Anterior cingulate cortex (tissue), 58 donors: ENCODE results near the gene RNF220.

Experiments used
- DNase-seq, 58 donors: peaks; one replicate each; lab custom pipeline; 2025; lab: John Stamatoyannopoulos, UW

Gene RNF220

GRCh38 chr1:44569491-44569890 lies 164.4 kb downstream of the RNF220 start:
- DNase-seq, result no peak

- DNase-seq, result peak in 6 of 58 donors; percentile 15 to 47 (median 22)
Measured at GRCh38 chr1:44571712-44572571, 166.9 kb downstream of the RNF220 start.

GRCh38 chr1:44572572-44572879 lies 167.5 kb downstream of the RNF220 start:
- DNase-seq, result peak in 1 of 58 donors; percentile 21

- no peak for DNase-seq
Measured at GRCh38 chr1:44575396-44575795, 170.3 kb downstream of the RNF220 start.

- DNase-seq, result peak in 38 of 58 donors; percentile 6 to 78 (median 38)
Measured at GRCh38 chr1:44576456-44577150, 171.5 kb downstream of the RNF220 start.

- no peak for DNase-seq
Measured at GRCh38 chr1:44581205-44581604, 176.2 kb downstream of the RNF220 start.

- DNase-seq, result no peak
Measured at GRCh38 chr1:44584167-44584566, 179.1 kb downstream of the RNF220 start.

- DNase-seq, result no peak
Measured at GRCh38 chr1:44585315-44585920, 180.4 kb downstream of the RNF220 start.

GRCh38 chr1:44587796-44588460 lies 182.9 kb downstream of the RNF220 start:
- peak in 28 of 58 donors; percentile 2 to 65 (median 30) for DNase-seq

- no peak for DNase-seq
Measured at GRCh38 chr1:44588551-44589210, 183.6 kb downstream of the RNF220 start.

- DNase-seq, result peak in 1 of 58 donors; percentile 18
Measured at GRCh38 chr1:44590475-44590874, 185.4 kb downstream of the RNF220 start.

GRCh38 chr1:44591381-44591780 lies 186.3 kb downstream of the RNF220 start:
- no peak for DNase-seq

GRCh38 chr1:44592208-44593145 lies 187.4 kb downstream of the RNF220 start:
- peak in 55 of 58 donors; percentile 26 to 98 (median 84) for DNase-seq

GRCh38 chr1:44594353-44594752 lies 189.3 kb downstream of the RNF220 start:
- peak in 4 of 58 donors; percentile 2 to 29 (median 14) for DNase-seq

GRCh38 chr1:44594871-44595735 lies 190.0 kb downstream of the RNF220 start:
- DNase-seq, result peak in 55 of 58 donors; percentile 6 to 90 (median 66)

- no peak for DNase-seq
Measured at GRCh38 chr1:44596511-44596910, 191.5 kb downstream of the RNF220 start.

GRCh38 chr1:44598167-44598566 lies 193.1 kb downstream of the RNF220 start:
- DNase-seq, result no peak
